CD4-positive, alpha-beta T cell treated with Interleukin-4 for 4 hours (primary cell): ENCODE results near the gene RFFL.
"Not testable (repeated sequence)": the region's sequence is repeated elsewhere in the genome, so short reads cannot be mapped to it uniquely, and the experiment has no call there.

Experiments
- DNase-seq: peaks from one replicate; pipeline ENCODE4 v3.0.0-alpha.2; 2020

RFFL gene, protein sequence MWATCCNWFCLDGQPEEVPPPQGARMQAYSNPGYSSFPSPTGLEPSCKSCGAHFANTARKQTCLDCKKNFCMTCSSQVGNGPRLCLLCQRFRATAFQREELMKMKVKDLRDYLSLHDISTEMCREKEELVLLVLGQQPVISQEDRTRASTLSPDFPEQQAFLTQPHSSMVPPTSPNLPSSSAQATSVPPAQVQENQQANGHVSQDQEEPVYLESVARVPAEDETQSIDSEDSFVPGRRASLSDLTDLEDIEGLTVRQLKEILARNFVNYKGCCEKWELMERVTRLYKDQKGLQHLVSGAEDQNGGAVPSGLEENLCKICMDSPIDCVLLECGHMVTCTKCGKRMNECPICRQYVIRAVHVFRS

DNA sequence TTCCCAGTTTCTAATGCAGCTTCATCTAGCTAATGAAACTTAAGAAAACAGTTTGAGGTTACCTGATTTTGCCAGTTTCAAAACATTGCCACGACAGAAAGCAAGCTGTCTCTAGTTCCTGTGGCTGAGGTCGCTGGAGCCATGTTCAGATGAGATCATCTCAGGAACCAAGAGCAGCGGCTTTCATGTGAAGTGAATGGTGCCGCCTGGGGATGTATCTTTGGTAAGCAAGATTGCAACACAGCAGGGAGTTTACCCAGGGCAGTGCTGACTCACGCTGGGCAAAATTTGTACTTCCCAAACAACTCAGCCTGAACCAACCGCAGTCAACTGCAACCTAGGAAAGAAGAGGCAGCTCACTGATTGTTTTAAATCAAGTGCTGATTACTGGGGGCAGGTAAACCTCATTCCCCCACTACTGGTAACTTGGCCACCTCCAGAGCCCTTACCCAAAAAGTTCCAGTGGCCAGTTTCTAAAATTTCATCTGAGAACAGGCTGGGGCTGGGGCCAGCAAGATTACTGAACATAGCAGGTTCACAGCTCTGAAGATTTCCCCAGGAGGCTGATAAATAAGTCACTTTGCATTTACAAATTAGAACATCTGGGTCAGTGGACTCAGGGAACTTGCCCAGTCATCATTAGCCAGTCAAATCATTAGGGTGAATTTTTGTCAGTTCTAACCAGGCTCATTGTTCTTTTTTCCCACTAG lies at the start of gene RFFL:
Gene RFFL, minus strand, starts transcription at position 194 of the 710 bp plus-strand sequence. CDS start 37,154 bp downstream, outside the sequence.
- DNase-seq, result peak; percentile 97

DNA sequence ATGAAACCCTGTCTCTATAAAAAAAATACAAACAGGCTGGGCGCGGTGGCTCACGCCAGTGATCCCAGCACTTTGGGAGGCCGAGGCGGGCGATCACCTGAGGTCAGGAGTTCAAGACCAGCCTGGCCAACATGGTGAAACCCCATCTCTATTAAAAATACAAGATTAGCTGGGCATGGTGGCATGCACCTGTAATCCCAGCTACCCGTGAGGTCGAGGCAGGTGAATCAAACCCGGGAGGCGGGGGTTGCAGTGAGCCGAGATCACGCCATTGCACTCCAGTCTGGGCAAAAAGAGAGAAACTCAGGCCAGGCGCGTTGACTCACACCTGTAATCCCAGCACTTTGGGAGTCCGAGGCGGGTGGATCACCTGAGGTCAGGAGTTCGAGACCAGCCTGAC lies 47.3 kb upstream of the RFFL start:
- DNase-seq, result not testable (repeated sequence)

DNA sequence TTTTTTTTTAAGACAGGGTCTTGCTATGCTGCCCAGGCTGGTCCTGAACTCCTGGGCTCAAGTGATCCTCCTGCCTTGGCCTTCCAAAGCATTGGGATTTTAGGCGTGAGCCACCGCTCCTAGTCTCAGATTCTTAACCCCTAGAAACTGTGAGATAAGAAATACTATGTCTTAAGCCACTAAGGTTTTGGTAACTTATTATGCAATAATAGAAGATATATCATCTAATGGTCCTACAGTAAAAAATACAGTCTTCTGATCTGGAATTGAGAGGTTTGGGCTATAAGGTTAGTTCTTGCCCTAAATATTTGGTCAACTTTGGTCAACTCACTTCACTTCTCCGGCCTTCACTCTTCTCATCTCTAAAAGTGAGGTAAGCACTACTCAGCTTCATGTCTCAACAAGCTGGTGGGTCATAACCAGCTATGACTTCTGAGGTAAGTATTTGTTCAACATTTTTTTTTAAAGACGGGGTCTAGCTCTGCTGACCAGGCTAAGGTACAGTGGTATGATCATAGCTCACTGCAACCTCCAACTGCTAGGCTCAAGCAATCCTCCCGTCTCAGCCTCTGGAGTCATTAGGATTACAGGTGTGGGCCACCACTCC lies 41.4 kb upstream of the RFFL start:
- DNase-seq, result no peak

DNA sequence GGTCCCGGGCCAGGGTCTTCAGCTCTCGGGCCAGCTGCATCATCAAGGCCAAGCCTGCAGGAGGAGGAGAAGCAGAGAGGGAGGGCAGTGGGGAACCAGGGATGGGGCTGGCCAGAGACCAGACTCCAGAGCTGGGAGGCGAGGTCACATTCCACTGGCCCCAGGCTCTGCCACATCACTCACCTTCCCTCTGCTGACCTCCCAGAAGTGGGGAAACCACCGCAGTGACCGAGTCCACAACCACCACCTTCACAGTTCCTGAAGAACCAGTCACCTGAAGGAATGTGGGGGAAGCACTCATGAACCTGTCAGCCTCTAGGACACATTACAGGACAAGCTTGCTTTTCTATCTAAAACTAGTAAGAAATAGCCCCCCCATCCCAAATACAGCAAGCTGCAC lies 39.8 kb upstream of the RFFL start:
- no peak for DNase-seq

DNA sequence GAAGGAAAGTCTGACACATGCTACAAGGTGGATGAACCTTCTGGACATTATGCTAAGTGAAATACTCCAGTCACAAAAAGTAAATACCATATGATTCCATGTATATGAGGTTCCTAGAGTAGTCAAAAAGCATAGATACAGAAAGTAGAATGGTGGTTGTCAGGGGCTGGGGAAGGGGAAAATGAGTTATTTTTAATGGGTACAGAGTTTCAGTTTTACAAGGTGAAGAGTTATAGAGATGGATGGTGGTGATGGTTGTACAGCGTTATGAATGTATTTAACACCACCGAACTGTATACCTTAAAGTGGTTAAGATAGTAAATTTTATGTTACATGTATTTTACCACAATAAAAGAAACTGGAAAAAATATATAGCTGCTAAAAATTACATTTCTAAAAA lies 38.2 kb upstream of the RFFL start:
- no peak for DNase-seq

DNA sequence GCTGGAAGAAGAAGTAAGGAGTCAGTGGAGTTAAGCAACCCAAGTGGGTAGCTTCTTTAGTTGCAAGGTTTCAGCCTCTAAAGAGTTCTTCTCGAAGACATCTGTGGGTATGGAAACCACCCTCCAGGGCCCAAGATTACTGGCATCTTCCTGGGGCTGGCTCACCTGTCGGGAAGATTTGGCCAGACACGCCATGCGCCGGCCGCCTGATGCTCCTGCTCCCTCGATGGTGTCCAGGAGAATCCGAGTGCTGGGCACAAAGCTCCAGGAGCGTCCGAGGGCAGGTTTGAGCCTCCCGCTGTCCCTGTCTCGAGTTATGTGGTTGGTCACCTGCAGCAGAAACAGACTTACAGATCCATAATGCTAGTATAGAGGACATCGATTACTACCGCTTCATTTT lies 37.5 kb upstream of the RFFL start:
- no peak for DNase-seq

DNA sequence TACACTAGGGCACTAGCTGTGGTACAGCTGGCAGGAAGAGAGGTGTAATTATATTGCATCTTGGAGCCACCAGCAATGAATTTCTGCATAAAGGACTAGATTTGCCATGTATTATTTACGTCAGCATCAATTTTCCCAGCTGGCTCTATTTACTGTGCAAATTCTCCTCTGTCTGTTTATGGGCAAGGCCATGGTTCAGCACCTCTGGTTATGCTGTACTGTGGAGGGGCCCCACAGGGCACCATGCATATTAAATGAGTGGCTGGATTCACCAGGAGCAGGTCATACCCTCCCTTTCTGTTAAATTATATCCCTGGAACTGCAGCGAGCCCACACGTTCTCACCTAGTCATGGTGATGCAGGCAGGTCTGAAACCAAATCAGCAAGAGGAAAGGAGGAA lies 36.4 kb upstream of the RFFL start:
- no peak for DNase-seq

DNA sequence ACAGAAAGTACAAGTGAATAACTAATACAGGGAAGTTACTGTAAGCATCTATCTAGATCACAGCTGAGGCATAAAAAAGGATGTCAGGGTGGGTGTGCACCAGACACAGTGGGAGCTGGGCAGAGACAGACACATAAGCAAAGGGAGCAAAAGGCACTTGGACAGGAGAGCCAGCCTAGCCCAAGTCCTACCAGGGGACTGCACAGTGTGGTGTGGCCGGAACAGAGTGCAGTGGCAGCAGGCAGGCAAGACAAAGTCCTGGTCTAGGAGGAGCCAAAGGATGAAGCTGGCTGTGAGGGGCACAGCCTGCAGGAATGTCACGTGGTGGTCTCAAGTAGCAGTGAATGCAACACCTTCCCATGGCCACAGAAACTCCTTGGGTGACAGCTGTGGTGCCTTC lies 34.3 kb upstream of the RFFL start:
- no peak for DNase-seq

DNA sequence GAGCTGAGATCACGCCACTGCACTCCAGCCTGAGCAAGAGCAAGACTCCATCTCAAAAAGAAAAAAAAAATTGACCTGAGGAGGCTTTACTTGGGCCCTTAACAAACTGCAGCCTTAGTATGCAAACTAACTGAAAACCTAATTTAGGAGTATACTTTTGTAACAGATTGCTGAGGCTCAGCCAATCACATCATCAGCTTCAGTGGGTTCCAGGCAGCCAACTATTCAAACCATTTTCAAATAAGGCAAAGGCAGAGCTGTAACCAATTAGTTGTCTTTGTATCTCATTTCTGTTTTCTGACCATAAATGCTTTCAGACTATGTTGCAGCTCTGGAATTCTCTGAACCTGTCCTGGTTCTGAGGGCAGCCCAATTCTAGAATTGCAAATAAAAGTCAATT lies 32.2 kb upstream of the RFFL start:
- no peak for DNase-seq

DNA sequence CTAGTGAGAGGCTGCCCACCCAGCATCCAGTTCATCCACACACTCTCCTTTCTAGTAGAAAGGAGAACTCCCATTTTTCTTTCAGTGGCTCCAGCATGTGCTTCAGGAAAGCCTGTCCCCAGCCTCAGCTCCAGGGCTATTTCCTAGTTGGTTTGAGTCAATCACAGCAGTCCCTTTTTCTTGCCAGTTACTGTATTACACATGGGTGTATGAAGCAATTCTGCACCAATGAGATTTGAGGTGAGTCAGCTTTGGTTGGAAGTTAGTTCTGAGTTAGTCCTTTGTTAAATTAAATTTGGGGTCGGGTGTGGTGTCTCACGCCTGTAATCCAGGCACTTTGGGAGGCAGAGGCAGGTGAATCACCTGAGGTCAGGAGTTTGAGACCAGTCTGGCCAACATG lies 31.4 kb upstream of the RFFL start:
- DNase-seq, result no peak

DNA sequence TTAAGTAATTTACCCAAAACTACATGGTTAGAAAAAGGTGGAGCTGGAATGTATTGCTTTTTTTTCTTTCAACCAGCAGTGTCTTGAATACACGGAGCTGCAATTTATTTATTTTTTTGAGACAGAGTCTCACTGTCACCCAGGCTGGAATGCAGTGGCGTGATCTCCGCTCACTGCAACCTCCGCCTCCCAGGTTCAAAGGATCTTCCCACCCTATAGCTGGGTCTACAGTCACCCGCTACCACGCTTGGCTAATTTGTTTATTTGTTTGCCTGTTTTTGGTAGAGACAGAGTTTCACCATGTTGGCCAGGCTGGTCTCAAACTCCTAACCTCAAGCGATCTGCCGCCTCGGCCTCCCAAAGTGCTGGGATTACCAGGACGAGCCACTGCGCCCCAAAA lies 27.2 kb upstream of the RFFL start:
- DNase-seq, result not testable (repeated sequence)

DNA sequence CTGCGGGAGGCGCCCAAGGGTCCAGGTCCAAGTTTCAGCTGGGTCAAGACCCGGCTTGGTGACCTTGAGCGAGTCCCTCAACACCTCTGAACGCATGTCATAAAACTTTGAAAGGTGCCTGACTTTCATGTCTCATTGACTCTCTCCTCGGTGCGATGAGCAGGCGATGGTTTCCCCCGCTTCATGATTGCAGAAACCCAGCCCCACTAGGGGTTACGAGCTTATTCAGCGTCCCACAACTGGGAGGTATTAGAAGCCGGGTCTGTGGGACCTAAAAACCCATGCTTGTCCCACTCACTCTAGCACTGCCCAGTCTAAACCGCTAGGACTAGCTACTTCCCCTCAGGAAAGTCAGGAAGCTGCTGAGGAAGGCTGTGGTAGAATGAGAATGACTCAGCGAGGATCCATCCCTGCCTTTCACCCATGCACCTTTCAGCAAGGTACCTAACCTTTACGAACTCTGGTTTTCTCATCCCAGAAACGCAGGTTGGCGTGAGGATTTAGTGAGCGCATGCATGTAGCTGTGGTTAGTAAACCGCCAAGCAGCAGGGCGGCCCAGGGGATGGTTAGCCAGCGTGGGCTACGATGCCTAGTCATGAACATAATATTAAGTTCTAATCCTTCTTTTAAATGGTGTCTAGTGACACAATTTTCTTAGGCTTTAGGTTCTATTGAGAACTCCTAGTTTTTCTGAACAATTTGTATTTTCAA lies 26.2 kb upstream of the RFFL start:
- peak; percentile 65 for DNase-seq

DNA sequence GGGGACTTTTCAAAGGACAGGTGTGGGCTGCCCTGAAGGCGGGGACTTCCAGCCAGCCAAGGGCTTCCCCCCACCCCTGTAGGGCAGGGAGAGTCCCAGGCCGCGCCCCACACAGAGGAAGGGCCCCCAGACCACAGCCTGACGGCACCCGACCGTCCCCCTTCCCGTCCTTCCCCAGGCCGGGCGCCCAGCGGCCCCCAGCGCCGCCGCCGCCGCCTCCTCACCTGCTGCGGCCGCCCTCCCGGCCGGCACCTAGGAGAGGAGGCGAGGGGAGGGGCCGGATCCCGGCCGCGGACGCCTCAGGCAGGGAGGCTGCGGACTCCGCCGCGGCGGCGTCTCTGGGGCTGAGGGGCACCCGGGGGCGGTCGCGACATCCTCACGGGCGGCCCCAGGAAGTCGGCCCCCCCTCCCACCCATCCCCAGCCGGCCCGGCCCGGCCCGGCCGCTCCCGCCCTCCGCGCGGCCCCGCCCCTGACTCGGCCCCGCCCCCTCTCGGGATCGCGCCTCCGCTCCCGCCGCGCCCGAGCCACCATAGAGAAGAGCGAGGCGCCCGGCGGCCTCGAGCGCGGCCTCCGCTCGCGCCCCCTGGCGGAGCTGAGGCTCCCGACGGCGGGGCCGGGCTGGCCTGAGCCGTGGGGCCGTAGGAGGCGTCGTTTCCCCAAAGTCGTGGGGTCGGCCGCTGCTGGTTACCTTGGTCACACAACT lies 25.5 kb upstream of the RFFL start:
- peak; percentile 89 for DNase-seq

DNA sequence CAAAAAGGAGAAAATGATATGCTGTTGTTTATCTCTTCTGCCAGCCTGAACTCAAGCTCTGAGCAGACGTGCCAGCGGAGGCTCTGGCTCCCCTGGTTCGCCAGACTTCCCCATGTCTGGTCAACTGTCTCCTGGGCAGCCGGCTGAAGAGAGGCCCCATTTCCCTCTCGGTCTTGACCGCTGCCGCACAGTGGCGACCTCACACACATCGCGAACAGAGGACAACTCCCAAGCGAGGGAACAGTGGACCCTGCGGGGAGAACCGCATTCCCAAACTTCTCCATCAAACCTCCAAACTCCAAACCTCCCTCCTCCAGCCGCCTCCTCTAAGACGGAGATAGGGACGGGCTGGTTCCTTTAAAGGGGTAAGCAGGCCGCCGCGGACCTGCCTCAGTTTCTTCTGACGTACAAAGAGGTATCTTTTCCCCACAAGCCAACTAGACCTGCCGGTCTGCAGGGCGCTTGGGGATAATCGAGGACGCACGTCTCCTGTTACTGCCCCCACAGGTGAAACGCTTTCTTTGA lies 24.9 kb upstream of the RFFL start:
- DNase-seq, result no peak

DNA sequence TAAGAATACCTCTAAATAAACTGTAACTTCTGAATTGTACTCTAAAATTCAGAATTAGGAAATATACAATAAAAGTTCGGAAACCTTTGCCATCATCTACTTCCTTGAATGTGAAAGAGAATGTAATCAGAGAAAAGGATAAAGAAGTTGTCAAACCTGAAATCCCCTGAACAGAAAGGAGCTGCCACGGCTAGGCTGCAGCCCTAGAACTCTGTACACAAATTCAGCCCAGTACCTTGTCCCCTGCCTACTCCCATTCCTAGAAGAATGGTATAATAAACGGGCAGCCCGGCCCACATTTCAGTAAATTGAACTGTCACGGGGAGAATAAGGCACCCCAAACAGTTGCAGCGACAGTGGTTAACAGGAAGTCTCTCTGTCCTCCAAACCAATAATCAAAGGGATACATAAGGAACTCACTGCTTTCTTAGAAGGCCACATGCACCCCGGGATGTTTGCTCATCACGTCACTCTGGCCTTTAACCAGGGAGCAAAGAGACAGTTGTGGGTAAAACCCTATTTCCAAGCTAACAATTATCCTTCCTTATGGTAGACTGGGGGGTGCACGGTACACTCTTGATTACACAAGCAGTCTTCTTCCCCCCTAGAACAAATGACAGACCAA lies 24.3 kb upstream of the RFFL start:
- peak; percentile 49 for DNase-seq

DNA sequence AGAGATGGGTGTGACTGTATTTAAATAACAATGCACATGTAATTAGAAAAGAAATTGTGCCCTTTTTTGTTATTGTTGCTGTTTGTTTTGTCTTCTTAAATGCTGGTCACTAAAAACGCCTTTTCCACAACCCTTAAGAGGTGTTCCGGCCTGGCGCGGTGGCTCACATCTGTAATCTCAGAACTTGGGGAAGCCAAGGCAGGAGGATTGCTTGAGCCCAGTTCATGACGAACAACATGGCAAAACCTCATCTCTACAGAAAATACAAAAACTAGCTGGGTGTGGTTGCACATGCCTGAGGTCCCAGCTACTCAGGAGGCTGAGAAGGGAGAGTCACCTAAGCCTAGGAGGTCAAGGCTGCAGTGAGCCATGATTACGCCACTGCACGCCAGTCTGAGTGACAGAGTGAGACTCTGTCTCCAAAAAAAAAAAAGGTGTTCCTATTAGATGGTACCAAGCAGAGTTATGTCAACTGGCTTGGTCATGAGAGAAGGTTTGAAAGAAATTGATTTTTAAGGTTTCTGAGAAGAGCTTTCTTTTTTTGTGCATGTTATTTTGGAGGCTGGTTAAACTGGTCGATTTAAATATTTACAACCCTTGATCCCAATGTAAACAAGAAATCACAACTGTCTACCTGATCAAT lies 23.5 kb upstream of the RFFL start:
- DNase-seq, result peak; percentile 10

DNA sequence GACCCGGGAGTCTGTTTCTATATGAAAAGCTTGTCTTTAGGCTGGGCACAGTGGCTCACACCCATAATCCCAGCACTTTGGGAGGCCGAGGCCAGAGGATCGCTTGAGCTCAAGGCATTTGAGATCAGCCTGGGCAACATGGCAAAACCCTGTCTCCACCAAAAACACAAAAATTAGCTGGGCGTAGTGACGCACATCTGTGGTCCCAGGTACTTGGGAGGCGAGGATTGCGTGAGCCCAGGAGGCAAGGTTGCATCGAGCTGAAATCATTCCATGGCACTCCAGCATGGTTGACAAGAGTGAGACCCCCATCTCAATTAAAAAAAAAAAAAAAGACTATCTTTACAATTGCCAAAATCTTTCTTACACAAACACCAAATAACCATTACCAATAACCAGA lies 22.7 kb upstream of the RFFL start:
- no peak for DNase-seq

DNA sequence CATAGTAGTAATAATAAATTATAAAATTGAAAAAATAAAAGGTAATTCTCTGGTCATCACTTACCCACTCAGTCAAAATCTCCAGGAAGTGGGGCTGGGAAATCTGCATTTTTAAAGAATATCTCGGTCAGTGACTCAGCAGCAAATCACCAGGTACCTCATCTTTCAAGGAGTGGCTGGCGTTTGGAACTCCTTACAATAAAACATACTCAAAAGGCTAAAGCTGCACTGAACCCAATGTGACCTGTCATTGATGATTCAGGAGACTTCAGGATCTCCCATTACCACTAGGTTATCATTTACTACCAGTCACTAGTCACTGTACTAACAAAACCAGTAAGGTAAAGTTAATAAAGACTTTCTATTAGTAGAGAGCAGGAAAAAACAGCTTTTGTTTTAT lies 21.5 kb upstream of the RFFL start:
- peak; percentile 36 for DNase-seq

DNA sequence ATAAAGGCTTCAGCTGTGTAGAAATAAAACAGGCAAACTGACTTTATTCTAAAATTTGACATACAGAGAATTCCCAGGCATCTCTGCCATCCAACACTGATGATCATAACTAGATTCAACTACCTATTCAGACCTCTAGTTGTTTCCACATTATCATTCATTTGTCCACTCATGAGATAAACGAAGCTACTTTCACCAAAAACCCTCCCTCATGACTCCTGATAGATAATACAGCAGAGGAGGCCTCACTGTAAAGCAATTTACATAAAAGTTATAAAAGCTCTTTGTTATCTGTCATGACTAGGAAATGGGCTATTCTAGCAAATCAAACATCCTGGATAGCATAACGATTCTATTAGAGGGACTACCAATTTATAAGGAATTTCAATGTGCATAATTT lies 19.6 kb upstream of the RFFL start:
- no peak for DNase-seq

DNA sequence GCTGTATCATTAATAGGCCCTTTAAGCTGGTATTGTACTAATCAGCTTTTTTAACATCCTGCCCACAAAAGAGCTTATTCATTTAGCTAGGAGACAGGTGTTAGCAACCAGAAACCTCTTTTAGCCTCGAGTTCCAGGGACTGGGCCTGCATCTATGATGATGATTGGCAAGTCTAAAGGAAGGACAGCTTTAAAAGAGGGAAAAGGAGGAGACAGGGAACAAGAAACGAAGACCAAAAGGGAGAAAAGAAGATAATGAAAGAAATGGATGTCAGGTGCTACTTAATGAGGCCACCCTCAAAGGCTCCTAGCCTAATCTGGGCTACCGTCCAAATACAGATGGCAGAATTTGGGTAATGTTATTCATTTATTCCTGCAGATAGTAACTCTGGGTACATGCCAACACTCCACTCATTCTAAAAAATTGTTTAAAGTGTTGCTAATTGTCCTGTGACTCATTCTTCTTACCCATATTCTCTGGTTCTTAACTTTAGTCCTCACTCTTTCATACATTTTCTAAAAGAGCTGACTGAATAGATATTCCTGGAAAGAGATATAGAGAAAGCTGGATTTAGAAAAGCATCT lies 18.7 kb upstream of the RFFL start:
- DNase-seq, result peak; percentile 67

DNA sequence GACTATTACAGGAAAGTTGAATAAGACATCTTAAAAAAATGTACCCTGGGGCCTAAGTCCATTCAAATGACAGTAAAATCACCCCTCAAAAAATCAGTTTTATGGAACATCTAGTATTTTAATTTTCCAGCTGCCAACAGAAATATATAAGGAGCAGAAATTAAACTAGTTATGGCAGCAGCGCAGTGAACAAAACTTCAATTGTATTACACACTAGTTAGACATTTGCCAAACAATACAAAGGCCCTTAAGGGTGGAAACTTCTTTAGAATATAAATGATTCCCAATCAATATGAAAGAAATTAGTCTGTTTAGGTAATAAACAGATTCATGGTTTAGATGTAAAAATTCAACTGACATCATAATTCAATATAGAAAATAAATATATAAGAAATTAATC lies 18.1 kb upstream of the RFFL start:
- DNase-seq, result no peak
